Esophagus muscularis mucosa (tissue), 4 donors: ENCODE measurements around the gene GMDS.

Source experiments
- EP300 ChIP-seq: sonication (generic); formaldehyde crosslinking; IDR thresholded peaks from one replicate; pipeline ENCODE4 v1.6.1; 2017; ENCODE audit warnings: antibody characterized with exemption
- POLR2A ChIP-seq: fragments of 450-650 bp; IDR thresholded peaks from one replicate; pipeline ENCODE4 v1.6.1; 2017; ENCODE audit warnings: antibody characterized with exemption, moderate library complexity, mild to moderate bottlenecking, low read depth
- TF ChIP-seq, protein P1 (sequence below), 3 experiments: fragments of 200-600 bp in 2 of 3; fragments of 450-650 bp in 1 of 3; sonication (generic) in 2 of 3; IDR thresholded peaks; one replicate each; pipeline ENCODE4 v1.5.1; 2017 to 2019; ENCODE audit warnings: antibody characterized with exemption in 3 of 3, mild to moderate bottlenecking in 2 of 3, moderate library complexity in 1 of 3

DNA sequence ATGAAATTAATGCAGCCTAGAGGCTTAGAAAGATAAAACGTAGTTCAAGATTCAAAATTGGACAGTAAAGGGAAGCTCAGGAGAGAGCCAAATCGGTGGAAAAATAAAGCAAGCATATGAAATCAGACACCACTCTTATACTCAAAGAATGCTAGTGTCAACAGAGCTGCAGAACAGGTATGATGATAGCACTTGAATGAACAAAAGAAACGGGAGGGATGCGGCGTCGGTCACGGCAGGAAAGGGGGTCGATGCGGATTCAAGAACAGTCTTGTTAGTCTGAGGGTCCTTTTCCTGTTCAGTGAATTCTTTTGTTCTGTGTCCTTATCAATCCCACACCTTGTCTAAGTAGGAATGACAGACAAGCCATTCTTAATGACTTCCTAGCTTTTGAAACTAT, 521.3 kb downstream of the GMDS start:
- TF ChIP-seq, protein P1, sequence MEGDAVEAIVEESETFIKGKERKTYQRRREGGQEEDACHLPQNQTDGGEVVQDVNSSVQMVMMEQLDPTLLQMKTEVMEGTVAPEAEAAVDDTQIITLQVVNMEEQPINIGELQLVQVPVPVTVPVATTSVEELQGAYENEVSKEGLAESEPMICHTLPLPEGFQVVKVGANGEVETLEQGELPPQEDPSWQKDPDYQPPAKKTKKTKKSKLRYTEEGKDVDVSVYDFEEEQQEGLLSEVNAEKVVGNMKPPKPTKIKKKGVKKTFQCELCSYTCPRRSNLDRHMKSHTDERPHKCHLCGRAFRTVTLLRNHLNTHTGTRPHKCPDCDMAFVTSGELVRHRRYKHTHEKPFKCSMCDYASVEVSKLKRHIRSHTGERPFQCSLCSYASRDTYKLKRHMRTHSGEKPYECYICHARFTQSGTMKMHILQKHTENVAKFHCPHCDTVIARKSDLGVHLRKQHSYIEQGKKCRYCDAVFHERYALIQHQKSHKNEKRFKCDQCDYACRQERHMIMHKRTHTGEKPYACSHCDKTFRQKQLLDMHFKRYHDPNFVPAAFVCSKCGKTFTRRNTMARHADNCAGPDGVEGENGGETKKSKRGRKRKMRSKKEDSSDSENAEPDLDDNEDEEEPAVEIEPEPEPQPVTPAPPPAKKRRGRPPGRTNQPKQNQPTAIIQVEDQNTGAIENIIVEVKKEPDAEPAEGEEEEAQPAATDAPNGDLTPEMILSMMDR (IDR thresholded peaks at IDR 0.05), result no peak
- TF ChIP-seq EP300 (no peak), POLR2A (no peak)
